ENCODE data around the gene SOX14.

DNA sequence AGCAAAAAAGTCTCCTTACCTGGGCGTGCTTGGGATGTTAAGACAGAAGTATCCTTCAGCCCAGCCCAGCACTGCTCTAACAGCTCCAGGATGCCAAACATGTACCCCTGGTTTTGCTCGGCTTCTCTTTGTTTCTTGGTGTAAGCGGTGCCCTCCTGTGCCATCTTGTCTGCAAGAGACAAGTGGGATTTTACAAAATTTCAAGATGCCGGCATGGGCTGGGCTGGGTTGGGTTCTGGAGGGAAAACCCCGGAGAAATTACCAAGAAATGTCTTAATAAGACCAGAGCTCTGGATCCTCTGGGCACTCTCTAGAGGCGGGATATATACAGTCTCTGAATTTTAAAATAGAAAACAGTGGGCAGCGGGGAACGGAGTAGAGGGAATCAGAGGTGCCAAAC, 4.6 kb upstream of the SOX14 start:
- TF ChIP-seq CTCF (IDR thresholded peaks at IDR 0.05) (no peak), EP300 (IDR thresholded peaks at IDR 0.05) (no peak), POLR2A (IDR thresholded peaks at IDR 0.05) (no peak), POLR2AphosphoS5 (IDR thresholded peaks at IDR 0.05) (no peak)
